Muscle of leg (tissue), 11 donors: ENCODE data around the gene COL8A1. TPM values are rescaled to one million over a fixed set of nuclear protein-coding genes. Genes with fewer than 3 reads are reported as not detected.
A peak's percentile ranks its signal among the peaks of the same experiment; 100 is the strongest.

Source experiments
- DNase-seq: peaks from one replicate; pipeline ENCODE4 v3.0.0; 2013
- H3K27ac ChIP-seq: one replicate; pipeline ENCODE4 v1.5.1; 2013; ENCODE audit warnings: mild to moderate bottlenecking, low read length, control low read depth
- H3K27me3 ChIP-seq: one replicate; pipeline ENCODE4 v1.6.1; 2013; ENCODE audit warnings: low read length; ENCODE audit not compliant: control insufficient read depth, insufficient read depth
- H3K36me3 ChIP-seq: one replicate; pipeline ENCODE4 v1.6.1; 2013; ENCODE audit warnings: low read length; ENCODE audit not compliant: control insufficient read depth, insufficient read depth
- H3K4me1 ChIP-seq: one replicate; pipeline ENCODE4 v1.6.1; 2013; ENCODE audit warnings: low read length; ENCODE audit not compliant: control insufficient read depth, insufficient read depth
- H3K4me3 ChIP-seq: one replicate; pipeline ENCODE4 v1.5.1; 2013; ENCODE audit warnings: low read length, control low read depth
- H3K9me3 ChIP-seq: replicated peaks from 2 replicates; pipeline ENCODE4 v1.6.1; 2013; ENCODE audit warnings: low read depth, low read length; ENCODE audit not compliant: control insufficient read depth
- WGBS: methylation state at CpG from one replicate; pipeline ENCODE4 v1.1.5; 2013; ENCODE audit warnings: missing lambda C conversion rate; ENCODE audit not compliant: insufficient coverage; 5-methylcytosine and 5-hydroxymethylcytosine counted together
- polyA plus RNA-seq, 8 donors: library from polyadenylated mRNA; unstranded; fragments of 120-200 nt; gene quantifications; one replicate each; pipeline versions ENCODE4 v1.2.1 to v1.2.3, GENCODE V29; 2013; ENCODE audit warnings: inconsistent platforms in 1 of 8, low replicate concordance in 1 of 8; ENCODE audit not compliant: insufficient read length in 8 of 8, insufficient read depth in 1 of 8
- total RNA-seq: library from RNA; stranded (reverse); fragments of 120-200 nt; gene quantifications from one replicate; pipeline ENCODE4 v1.2.4, GENCODE V29; 2013

COL8A1 gene
- total and polyA plus RNA-seq, 9 donors, result 0.44 to 3.7 (median 1.2) TPM

DNA sequence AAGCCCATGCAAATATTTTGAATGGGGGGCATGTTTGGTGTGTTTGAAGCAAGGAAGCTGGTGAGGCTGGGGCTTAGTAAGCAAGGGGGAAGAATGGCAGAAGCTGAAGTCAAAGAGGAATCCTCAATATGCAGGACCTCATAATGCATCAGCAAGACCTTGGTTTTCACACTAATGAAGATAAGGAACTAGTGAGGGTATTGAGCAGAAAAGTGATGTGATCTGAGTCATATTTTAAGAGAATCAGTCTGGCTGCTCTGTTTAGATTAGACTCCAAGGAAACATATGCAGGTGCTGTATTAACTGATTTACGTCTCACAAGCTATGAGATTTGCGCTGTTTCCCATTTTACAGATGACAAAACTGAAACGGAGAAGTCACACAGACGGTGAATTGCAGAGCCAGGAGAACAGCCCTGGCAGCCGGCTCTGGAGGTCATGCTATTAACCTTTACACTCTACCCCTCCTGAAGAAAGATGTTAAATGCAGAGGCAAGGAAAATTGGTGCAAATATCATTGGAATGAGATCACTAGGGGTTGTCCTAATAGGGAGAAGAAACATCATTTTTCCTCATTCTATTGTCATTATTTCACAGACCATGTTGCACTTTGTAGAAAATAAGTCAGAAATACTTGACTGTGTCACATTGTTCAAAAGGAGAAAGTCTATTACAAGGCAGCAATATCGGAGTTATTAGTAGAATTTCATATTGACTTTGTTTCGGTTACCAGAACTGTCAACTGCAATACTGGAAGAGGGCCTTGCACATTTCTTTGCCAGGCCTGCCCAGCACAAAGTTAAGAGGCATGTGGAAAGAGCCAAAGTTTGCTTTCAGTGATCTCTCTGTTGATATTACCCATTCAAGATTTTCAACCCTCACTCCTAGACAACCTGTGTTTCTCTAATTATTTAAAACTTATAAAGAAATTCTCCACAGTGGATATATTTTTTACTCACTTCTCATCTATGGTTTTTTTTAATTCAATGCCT is 64.9 kb downstream of the COL8A1 start:
- 90% methylated on average over 4 of the region's 7 CpGs for WGBS
- Histone ChIP-seq H3K27ac (no peak overlapping the region), H3K4me3 (no peak overlapping the region), H3K36me3 (no peaks in the 10 kb centered on the region), H3K27me3 (no peaks in the 10 kb centered on the region), H3K9me3 (no peaks in the 10 kb centered on the region), H3K4me1 (no peaks in the 10 kb centered on the region)
- DNase-seq, result no peak

DNA sequence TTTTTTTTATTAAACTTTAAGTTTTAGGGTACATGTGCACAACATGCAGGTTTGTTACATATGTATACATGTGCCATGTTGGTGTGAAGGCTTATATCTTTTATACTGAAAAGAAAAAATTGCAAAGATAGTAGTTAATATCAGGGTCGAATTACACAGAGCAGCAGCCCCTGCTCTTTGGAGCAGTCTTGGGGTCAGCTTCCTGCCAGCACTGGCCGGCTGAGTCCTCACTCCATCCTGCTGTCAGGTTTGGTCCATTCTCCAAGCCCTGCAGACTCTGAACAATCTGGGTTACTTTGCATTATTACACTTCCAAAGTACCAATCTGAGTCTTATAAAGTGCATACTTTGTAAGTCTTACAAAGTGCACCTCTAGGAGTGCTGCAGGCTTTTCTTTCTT is 66.0 kb downstream of the COL8A1 start:
- 29% methylated on average over 1 of the region's 2 CpGs for WGBS
- Histone ChIP-seq H3K36me3 (no peaks in the 10 kb centered on the region), H3K27ac (no peak overlapping the region), H3K9me3 (no peaks in the 10 kb centered on the region), H3K27me3 (no peaks in the 10 kb centered on the region), H3K4me1 (no peaks in the 10 kb centered on the region), H3K4me3 (no peak overlapping the region)
- no peak for DNase-seq

DNA sequence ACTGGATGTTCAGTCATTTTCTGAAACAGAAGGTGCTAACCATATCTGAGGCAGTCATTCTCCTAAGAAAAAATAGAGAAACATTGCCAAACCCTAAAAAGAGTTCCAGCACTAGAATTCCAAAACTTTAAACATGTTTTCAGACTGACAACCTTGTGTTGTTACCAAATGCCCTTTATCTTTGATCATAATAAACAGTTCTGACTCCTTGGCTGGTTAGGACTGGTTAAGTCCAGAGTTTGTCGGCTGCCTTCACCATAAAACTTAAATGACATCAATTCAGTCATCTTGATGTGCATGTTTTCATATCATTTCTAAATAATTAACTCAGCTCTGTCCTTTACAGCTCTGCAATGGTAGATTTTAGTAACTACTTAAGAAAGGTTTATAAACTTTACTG is 68.0 kb downstream of the COL8A1 start:
- WGBS, result no CpG with 5 or more reads among the region's 1 CpG
- Histone ChIP-seq H3K4me1 (no peaks in the 10 kb centered on the region), H3K4me3 (no peak overlapping the region), H3K27me3 (no peaks in the 10 kb centered on the region), H3K27ac (no peak overlapping the region), H3K9me3 (no peaks in the 10 kb centered on the region), H3K36me3 (no peaks in the 10 kb centered on the region)
- no peak for DNase-seq

DNA sequence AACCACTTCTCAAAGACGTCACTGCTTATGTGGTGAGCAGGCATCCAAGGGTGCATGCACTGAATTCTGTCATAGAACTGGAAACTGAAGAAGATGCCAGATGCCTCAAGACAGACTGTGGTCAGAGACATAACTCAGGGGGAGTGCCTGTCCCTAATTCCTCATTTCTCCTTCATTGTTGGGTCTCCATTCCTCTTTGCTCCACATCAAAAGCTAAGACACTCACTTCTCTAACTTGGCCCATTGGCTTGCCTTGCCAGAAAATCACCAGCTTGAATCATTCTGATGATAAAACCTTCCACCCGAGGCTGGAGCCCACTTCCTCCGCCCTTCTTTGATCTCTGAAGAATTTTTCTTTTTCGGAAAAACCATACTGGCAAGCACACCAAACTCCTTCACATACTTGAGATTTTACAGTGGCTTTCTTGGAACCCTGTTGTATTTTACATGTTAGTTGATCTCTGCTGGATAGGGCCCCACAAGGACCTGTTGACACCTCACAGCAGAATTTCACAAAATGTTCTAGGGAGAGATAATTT is 69.9 kb downstream of the COL8A1 start:
- Histone ChIP-seq H3K27me3 (no peaks in the 10 kb centered on the region), H3K4me1 (no peaks in the 10 kb centered on the region), H3K36me3 (no peaks in the 10 kb centered on the region), H3K27ac (no peak overlapping the region), H3K4me3 (no peak overlapping the region), H3K9me3 (no peaks in the 10 kb centered on the region)
- WGBS, result 67% methylated on average over 1 of the region's 4 CpGs
- no peak for DNase-seq

DNA sequence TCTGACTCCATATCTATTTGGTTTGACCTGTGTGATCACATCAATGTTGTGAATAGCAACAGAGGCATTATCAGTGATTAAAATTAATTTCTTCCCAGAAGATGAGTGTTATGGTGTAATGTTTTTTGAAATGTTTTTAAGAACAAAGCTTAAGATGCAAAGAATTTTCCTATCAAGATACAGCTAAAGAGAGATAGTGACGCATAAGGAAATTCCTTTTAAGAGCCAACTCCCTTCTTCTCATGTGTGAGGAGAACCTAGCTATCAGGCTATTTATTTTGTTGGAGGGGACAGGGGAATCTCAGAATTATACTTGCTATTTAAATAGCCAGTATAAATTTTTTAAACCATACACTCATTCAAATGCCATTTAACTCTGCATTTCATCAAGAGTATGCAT is 71.3 kb downstream of the COL8A1 start:
- Histone ChIP-seq H3K36me3 (no peaks in the 10 kb centered on the region), H3K27ac (no peak overlapping the region), H3K4me1 (no peaks in the 10 kb centered on the region), H3K4me3 (no peak overlapping the region), H3K9me3 (no peaks in the 10 kb centered on the region), H3K27me3 (no peaks in the 10 kb centered on the region)
- WGBS, result no CpG with 5 or more reads among the region's 1 CpG
- no peak for DNase-seq

DNA sequence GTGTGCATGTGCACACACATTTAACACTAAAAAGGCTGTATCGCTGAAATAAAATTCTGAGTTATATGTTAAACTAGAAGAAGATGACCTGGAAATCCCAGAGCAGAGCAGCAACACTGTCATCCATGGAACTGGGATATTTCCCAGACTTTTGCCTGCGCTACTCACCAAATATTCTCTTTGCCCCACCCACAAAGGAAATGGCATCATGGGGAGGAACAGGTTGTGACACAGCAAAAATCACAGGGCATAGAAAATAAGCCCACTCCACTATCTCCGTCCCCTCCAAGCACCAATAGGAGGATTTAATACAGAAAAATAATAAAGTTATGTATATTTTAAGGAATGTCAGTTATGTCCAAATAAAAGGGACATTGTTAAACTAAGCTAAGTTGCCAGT is 71.7 kb downstream of the COL8A1 start:
- no peak overlapping the region for H3K4me3 ChIP-seq
- H3K27me3 ChIP-seq, result no peaks in the 10 kb centered on the region
- H3K9me3 ChIP-seq, result no peaks in the 10 kb centered on the region
- no peaks in the 10 kb centered on the region for H3K4me1 ChIP-seq
- H3K36me3 ChIP-seq, result no peaks in the 10 kb centered on the region
- no peak for DNase-seq
- no peak overlapping the region for H3K27ac ChIP-seq
- WGBS, result no CpG with 5 or more reads among the region's 3 CpGs

DNA sequence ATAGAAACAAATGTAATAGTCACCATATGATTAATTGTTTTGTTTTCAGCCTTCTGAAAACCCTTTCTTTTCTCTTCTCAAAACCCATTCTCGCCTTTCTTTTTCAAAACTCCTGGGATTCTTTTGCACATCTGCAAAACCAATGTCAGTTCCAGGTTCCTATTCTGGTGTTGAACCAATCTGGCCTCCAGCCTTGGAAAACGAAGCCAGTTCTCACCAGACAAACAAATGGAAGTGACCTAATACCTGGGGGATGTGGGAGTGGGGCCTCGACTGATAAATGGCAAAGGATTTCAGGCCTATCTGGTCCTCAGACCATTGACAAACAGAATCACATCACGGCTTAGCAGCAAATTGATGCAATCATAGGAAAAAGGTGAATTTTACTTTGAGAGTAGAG is 73.0 kb downstream of the COL8A1 start:
- Histone ChIP-seq H3K27me3 (no peaks in the 10 kb centered on the region), H3K9me3 (no peaks in the 10 kb centered on the region), H3K27ac (no peak overlapping the region), H3K36me3 (no peaks in the 10 kb centered on the region), H3K4me3 (no peak overlapping the region), H3K4me1 (no peaks in the 10 kb centered on the region)
- DNase-seq, result peak; percentile 72
- WGBS, result no CpG with 5 or more reads among the region's 4 CpGs

DNA sequence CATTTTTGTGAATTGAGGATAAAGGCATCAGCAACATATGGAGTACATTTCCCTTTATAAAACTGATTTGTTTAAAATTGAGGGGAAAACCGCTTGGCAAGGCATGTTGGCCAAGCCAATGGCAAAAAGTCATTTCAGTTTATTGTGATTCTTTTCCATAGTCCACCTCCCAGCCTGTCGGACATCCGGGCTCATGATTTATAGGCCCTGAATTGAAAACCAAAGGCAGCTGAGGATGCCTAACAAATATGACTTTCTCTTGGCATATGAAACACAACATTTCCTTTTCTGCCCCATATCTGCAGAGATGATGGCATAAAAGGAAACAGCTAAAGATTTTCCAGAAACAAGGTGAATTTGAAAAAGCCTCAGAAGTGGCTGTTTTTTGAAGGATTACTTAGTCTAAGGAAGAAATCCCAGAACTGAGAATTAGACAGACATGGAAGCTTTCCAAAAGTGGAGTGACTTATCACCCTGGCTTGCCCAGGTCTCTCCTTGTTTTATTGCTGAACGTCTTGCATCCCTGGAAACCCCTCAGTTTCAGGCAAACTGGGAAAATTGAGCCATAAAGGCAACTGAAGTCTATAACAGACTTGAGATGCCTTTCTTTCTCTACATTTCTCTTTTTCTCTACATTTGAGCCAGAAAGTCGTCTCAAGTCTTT is 74.0 kb downstream of the COL8A1 start:
- H3K27ac ChIP-seq, result no peak overlapping the region
- no peaks in the 10 kb centered on the region for H3K27me3 ChIP-seq
- WGBS, result 67% methylated on average over 3 of the region's 5 CpGs
- H3K4me3 ChIP-seq, result no peak overlapping the region
- no peaks in the 10 kb centered on the region for H3K36me3 ChIP-seq
- H3K9me3 ChIP-seq, result no peaks in the 10 kb centered on the region
- peak; percentile 12 for DNase-seq
- no peaks in the 10 kb centered on the region for H3K4me1 ChIP-seq

DNA sequence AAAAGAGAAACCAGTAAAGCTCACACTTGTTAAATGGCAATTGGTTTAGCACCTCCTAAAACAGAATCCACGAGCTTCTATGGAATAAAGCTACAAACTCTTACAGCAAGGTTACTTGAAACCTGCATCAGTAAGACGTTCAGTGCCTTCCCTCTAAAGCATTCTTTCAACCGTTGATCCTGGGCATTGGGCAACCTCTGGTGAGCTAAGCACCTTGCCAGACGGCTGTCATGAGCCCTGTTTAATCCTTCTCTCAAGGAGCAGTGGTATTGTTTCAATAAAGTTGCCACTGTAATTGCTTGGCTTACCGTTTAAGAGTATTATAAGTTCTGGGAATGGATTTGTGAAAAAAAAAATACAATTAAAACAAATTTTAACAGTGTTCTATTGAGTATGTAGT is 75.0 kb downstream of the COL8A1 start:
- Histone ChIP-seq H3K9me3 (no peaks in the 10 kb centered on the region), H3K4me1 (no peaks in the 10 kb centered on the region), H3K4me3 (no peak overlapping the region), H3K36me3 (no peaks in the 10 kb centered on the region), H3K27me3 (no peaks in the 10 kb centered on the region), H3K27ac (no peak overlapping the region)
- DNase-seq, result no peak
- WGBS, result no CpG with 5 or more reads among the region's 5 CpGs

DNA sequence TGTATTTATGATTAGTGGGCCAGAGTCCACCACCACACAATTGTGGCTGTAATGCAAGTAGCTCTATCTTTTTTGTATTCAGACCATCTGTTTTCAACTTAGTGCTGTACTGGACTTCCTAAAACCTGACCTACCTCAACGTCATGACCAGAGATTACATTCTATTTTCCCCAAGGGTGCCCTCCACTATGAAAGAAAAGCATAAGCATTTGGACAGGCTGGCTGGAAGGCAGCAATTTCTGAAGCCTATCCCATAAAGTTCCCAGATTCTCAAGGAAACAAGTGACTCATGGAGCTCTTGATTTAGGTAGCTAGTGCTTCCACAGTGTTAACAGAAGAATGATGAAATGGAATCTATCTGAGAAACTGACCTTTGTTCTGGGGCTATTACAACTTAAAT is 75.8 kb downstream of the COL8A1 start:
- peak; percentile 89 for DNase-seq
- no peaks in the 10 kb centered on the region for H3K36me3 ChIP-seq
- WGBS, result no CpG with 5 or more reads among the region's 1 CpG
- H3K4me3 ChIP-seq, result no peak overlapping the region
- H3K27me3 ChIP-seq, result no peaks in the 10 kb centered on the region
- H3K27ac ChIP-seq, result no peak overlapping the region
- no peaks in the 10 kb centered on the region for H3K4me1 ChIP-seq
- H3K9me3 ChIP-seq, result no peaks in the 10 kb centered on the region
